ENCODE data around the gene APOD.

Gene APOD

GRCh38 chr3:195551381-195551978, 32.3 kb downstream of the APOD start:
- DNase-seq = no peak

GRCh38 chr3:195550723-195551122, 33.0 kb downstream of the APOD start:
- DNase-seq = no peak

- peak in 1 of 2 donors; percentile 41 for DNase-seq
Measured at GRCh38 chr3:195549931-195550519, 33.7 kb downstream of the APOD start.

- DNase-seq = no peak
Measured at GRCh38 chr3:195548987-195549386, 34.8 kb downstream of the APOD start.

GRCh38 chr3:195548501-195548900, 35.2 kb downstream of the APOD start:
- DNase-seq = no peak

GRCh38 chr3:195548006-195548405, 35.7 kb downstream of the APOD start:
- DNase-seq = no peak

- DNase-seq = peak; percentile 85 to 87
Measured at GRCh38 chr3:195546130-195546560, 37.6 kb downstream of the APOD start.

GRCh38 chr3:195544634-195545033, 39.1 kb downstream of the APOD start:
- no peak for DNase-seq

GRCh38 chr3:195544230-195544536, 39.6 kb downstream of the APOD start:
- no peak for DNase-seq

GRCh38 chr3:195543500-195544229, 40.1 kb downstream of the APOD start:
- DNase-seq = no peak

GRCh38 chr3:195542698-195543499, 40.8 kb downstream of the APOD start, which contains the start of gene PPP1R2:
Gene PPP1R2 (minus strand): TSS chr3:195543325. CDS start chr3:195543025, 300 bp downstream.
- peak; percentile 86 to 96 for DNase-seq

- DNase-seq = peak; percentile 54 to 72
Measured at GRCh38 chr3:195542316-195542697, 41.4 kb downstream of the APOD start.

- no peak for DNase-seq
Measured at GRCh38 chr3:195540511-195540910, 43.2 kb downstream of the APOD start.

- DNase-seq = no peak
Measured at GRCh38 chr3:195540027-195540426, 43.7 kb downstream of the APOD start.

GRCh38 chr3:195539479-195539878, 44.3 kb downstream of the APOD start:
- DNase-seq = no peak

- peak in 1 of 2 donors; percentile 20 for DNase-seq
Measured at GRCh38 chr3:195537995-195538394, 45.7 kb downstream of the APOD start.

GRCh38 chr3:195535293-195535692, 48.4 kb downstream of the APOD start:
- no peak for DNase-seq

GRCh38 chr3:195532834-195533233, 50.9 kb downstream of the APOD start:
- no peak for DNase-seq

GRCh38 chr3:195532345-195532744, 51.4 kb downstream of the APOD start:
- DNase-seq = no peak

GRCh38 chr3:195531683-195532082, 52.1 kb downstream of the APOD start:
- no peak for DNase-seq

- no peak for DNase-seq
Measured at GRCh38 chr3:195526492-195526891, 57.2 kb downstream of the APOD start.

GRCh38 chr3:195524171-195524896, 59.4 kb downstream of the APOD start:
- DNase-seq = no peak

Data from inflammatory macrophage treated with lipopolysaccharide for 1 hour (primary cell).